Omental fat pad (tissue), 4 donors: ENCODE data around the gene TSNAX. TPM values are rescaled to one million over a fixed set of nuclear protein-coding genes. Genes with fewer than 3 reads are reported as not detected.
"Not testable (repeated sequence)": the region's sequence is repeated elsewhere in the genome, so short reads cannot be mapped to it uniquely, and the experiment has no call there.

ENCODE experiments used
- ATAC-seq: fragments of 150-250 bp; one replicate; pipeline ENCODE4 v1.9.1; 2016; ENCODE audit warnings: mild to moderate bottlenecking, moderate library complexity; ENCODE audit not compliant: low FRiP score
- DNase-seq: peaks from one replicate; pipeline ENCODE4 v3.0.0-alpha.2; 2019; ENCODE audit warnings: low spot score
- total RNA-seq, 4 donors: library from RNA; depleted of rRNA; stranded (reverse); fragments of >200 nt; gene quantifications; one replicate each; pipeline ENCODE4 v1.1.0, GENCODE V29; 2016
- TF ChIP-seq, protein P1 (sequence below), 3 donors: fragments of 450-650 bp; IDR thresholded peaks; one replicate each; pipeline ENCODE4 v1.5.1; 2016 to 2017; ENCODE audit warnings: antibody characterized with exemption in 3 of 3, mild to moderate bottlenecking in 3 of 3, moderate library complexity in 2 of 3

Gene TSNAX
- total RNA-seq, 4 donors from 2014 or later = 17.1 to 25.2 (median 20.1) TPM

DNA sequence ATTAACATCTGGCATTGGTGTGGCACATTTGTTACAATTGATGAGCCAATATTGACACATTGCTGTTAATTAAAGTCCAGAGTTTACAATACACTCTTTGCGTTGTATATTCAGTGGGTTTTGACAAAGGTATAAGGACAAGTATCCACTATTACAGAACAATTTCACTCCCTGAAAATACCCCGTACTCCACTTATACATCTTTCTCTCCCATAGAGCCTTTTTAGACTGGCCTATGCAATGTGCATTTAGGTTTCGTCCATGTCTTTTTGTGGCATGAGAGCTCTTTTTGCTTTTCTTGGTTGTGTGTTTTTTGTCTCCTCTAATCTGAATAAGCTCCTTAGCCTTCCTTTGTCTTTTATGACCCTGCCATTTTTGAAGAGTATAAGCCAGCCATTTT lies 40.6 kb upstream of the TSNAX start:
- ATAC-seq = no peak
- TF ChIP-seq, protein P1, sequence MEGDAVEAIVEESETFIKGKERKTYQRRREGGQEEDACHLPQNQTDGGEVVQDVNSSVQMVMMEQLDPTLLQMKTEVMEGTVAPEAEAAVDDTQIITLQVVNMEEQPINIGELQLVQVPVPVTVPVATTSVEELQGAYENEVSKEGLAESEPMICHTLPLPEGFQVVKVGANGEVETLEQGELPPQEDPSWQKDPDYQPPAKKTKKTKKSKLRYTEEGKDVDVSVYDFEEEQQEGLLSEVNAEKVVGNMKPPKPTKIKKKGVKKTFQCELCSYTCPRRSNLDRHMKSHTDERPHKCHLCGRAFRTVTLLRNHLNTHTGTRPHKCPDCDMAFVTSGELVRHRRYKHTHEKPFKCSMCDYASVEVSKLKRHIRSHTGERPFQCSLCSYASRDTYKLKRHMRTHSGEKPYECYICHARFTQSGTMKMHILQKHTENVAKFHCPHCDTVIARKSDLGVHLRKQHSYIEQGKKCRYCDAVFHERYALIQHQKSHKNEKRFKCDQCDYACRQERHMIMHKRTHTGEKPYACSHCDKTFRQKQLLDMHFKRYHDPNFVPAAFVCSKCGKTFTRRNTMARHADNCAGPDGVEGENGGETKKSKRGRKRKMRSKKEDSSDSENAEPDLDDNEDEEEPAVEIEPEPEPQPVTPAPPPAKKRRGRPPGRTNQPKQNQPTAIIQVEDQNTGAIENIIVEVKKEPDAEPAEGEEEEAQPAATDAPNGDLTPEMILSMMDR (IDR thresholded peaks at IDR 0.05) = no peak
- no peak for DNase-seq

- ATAC-seq (peak; percentile 93), DNase-seq (no peak)
- TF ChIP-seq, protein P1 (IDR thresholded peaks at IDR 0.05) = no peak
Measured at GRCh38 chr1:231493421-231494185, 34.9 kb upstream of the TSNAX start.

DNA sequence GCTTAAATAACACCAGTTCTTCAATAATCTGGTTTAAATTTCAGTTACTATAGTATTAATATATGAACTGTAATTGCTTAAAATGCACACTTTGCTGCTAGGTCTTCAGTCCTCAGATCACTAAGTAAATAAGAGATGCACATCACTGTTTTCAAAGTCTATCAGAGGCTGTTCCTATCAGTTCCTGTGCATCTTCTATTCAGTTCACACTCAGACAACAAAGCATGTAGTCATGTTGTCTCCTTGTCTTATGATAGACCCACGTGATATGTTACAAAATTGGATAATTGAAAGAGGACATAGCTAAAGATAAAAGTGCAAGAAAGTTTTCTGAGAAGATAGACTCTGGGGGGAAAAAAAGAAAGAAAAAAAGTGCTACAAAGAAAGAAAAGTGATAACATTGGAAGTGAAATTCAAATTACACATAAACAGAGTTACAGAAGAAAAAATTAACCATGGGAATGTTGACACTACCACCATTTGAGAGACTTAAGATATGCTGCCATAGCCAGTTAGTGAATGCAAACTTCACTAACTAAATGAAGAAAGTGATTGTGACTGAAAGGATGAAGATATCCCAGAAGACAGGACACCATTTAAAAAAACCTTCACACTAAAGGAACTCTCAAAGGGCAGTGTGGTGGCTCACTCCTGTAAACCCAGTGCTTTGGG lies 33.9 kb upstream of the TSNAX start:
- no peak for ATAC-seq
- DNase-seq = no peak
- TF ChIP-seq, protein P1 (IDR thresholded peaks at IDR 0.05) = no peak

- TF ChIP-seq, protein P1 (IDR thresholded peaks at IDR 0.05) = no peak
- ATAC-seq = no peak
Measured at GRCh38 chr1:231497629-231498152, 30.8 kb upstream of the TSNAX start.

DNA sequence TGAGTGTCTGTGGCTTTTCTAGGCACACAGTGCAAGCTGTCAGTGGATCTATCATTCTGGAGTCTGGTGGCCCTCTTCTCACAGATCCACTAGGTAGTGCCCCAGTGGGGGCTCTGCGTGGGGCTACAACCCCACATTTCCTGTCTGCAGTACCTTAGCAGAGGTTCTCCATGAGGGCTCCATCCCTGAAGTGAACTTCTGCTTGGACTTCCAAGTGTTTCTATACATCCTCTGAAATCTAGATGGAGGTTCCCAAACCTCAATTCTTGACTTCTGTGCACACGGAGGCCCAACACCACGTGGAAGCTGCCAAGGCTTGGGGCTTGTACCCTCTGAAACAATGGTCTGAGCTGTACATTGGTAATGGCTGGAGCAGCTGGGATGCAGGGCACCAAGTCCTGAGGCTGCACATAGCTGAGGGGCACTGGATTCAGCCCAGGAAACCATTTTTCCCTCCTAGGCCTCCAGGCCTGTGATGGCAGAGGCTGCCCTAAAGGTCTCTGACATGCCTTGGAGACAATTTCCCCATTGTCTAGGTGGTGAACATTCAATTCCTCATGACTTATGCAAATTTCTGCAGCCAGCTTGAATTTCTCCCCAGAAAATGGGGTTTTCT lies 29.2 kb upstream of the TSNAX start:
- DNase-seq (no peak), ATAC-seq (no peak)
- TF ChIP-seq, protein P1 (IDR thresholded peaks at IDR 0.05) = no peak

More at GRCh38 chr1:231497629-231498152, 30.8 kb upstream of the TSNAX start:
- DNase-seq = no peak

DNA sequence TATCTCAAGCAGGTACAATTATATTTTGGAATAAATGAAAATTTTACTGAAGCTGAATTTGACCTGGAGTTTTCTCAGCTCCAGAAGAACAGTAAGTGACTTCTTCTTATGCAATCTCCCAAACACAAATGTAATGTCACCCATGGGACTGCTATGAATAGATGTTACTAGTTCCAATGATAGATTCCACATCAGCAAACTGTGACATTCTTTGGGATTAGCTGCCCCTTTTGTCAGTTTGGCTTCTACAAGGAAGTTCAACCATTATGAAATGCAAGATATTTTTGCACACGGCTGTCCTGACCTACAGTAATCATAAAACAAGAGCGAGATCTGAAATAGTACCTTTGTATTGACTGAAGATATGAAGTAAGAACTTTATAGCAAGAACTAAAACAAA lies 27.8 kb upstream of the TSNAX start:
- no peak for ATAC-seq
- no peak for DNase-seq
- TF ChIP-seq, protein P1 (IDR thresholded peaks at IDR 0.05) = no peak

- not testable (repeated sequence) for DNase-seq, ATAC-seq
Measured at GRCh38 chr1:231503168-231503567, 25.3 kb upstream of the TSNAX start.
